ENCODE data around the gene GPRC5C.

- TF ChIP-seq EZH2 (IDR thresholded peaks at IDR 0.05; ENCODE audit: borderline replicate concordance, insufficient read depth, low read depth, low read length, poor library complexity, severe bottlenecking), result no peak
- TF ChIP-seq CTCF (IDR thresholded peaks at IDR 0.05), result no peak
Observed at GRCh38 chr17:74441537-74441936, 9.6 kb downstream of the GPRC5C start.

Measured in B cell (primary cell).